HG02840 (cell line): Measurements from ENCODE around the gene JPH2.

Experiments used
- ATAC-seq: cut with Tn5 transposase; IDR thresholded peaks from one replicate; pipeline ENCODE4 v1.9.1; 2021; ENCODE audit warnings: mild to moderate bottlenecking, moderate library complexity, moderate number of reproducible peaks; ENCODE audit not compliant: unreplicated experiment, low FRiP score

JPH2 gene

GRCh38 chr20:44067650-44068081 lies 119.3 kb downstream of the JPH2 start:
- ATAC-seq = no peak

GRCh38 chr20:44066645-44067606 lies 120.1 kb downstream of the JPH2 start:
- ATAC-seq = no peak

GRCh38 chr20:44065401-44066340 lies 121.3 kb downstream of the JPH2 start:
- no peak for ATAC-seq

GRCh38 chr20:44064501-44065400 lies 122.2 kb downstream of the JPH2 start:
- no peak for ATAC-seq
